A549 (cell line): ENCODE results near the gene ZNF407. TPM values are rescaled to one million over a fixed set of nuclear protein-coding genes. Genes with fewer than 3 reads are reported as not detected.

Experiments used
- ATAC-seq, 2 experiments: fragments of 200-7000 bp in 1 of 2; fragments of >200 bp in 1 of 2; cut with Nextera tagmentation in 1 of 2; cut with Tn5 transposase in 1 of 2; 3 replicates each; pipeline versions ENCODE4 v1.8.0 to v1.9.1; 2018 to 2020; ENCODE audit warnings: mild to moderate bottlenecking in 1 of 2, moderate library complexity in 1 of 2
- CTCF ChIA-PET: fragments of 300-600 bp; sonication (Branson Sonifier 250); formaldehyde crosslinking; extraction: SDS; loops from one replicate; lab custom pipeline; 2021; ENCODE audit warnings: antibody characterized with exemption, inconsistent platforms; lab: Yijun Ruan, JAX
- POLR2A ChIA-PET: fragments of 350-600 bp; formaldehyde crosslinking; extraction: SDS; loops from one replicate; lab custom pipeline; 2021; ENCODE audit warnings: antibody characterized with exemption, inconsistent platforms; lab: Yijun Ruan, JAX
- DNase-seq, 2 experiments: peaks; one replicate each; pipeline versions ENCODE4 v3.0.0 to v3.0.0-alpha.2; 2011 to 2016; ENCODE audit warnings: low read depth in 1 of 2, low spot score in 1 of 2
- FAIRE-seq: peaks from 2 replicates; lab custom pipeline; 2011; peaks lifted over from hg19 to GRCh38; lab: Jason Lieb, UNC
- H3K27ac ChIP-seq, 2 experiments: fragments of >200 bp; sonication (Bioruptor Twin); formaldehyde crosslinking; 3 replicates each; pipeline ENCODE4 v1.5.1; 2016 to 2017
- H3K4me1 ChIP-seq: fragments of >200 bp; sonication (Bioruptor Twin); formaldehyde crosslinking; 3 replicates; pipeline ENCODE4 v1.6.1; 2016
- H3K4me2 ChIP-seq: fragments of >200 bp; sonication (Bioruptor Twin); formaldehyde crosslinking; 3 replicates; pipeline ENCODE4 v1.6.1; 2016
- H3K4me3 ChIP-seq: fragments of >200 bp; sonication (Bioruptor Twin); formaldehyde crosslinking; 3 replicates; pipeline ENCODE4 v1.5.1; 2016
- H3K9me3 ChIP-seq: fragments of >200 bp; sonication (Bioruptor Twin); formaldehyde crosslinking; 3 replicates; pipeline ENCODE4 v1.6.1; 2016
- BCL3 ChIP-seq: fragments of >200 bp; sonication (Bioruptor Twin); formaldehyde crosslinking; IDR thresholded peaks from 3 replicates; pipeline ENCODE4 v1.6.1; 2016
- CEBPB ChIP-seq, 2 experiments: fragments of >200 bp in 1 of 2; sonication (Bioruptor Twin) in 1 of 2; formaldehyde crosslinking in 1 of 2; IDR thresholded peaks; 2 replicates each; pipeline ENCODE4 v1.6.1; 2012 to 2016
- FOSB ChIP-seq: fragments of 250-450 bp; sonication (Bioruptor Pico); IDR thresholded peaks from 2 replicates; pipeline ENCODE4 v1.5.0; 2020; ENCODE audit warnings: mild to moderate bottlenecking, moderate library complexity
- GATA3 ChIP-seq: IDR thresholded peaks from 2 replicates; pipeline ENCODE4 v1.6.1; 2012; ENCODE audit warnings: borderline replicate concordance
- HES2 ChIP-seq: fragments of >200 bp; sonication (Bioruptor Twin); formaldehyde crosslinking; IDR thresholded peaks from 2 replicates; pipeline ENCODE4 v1.6.1; 2016
- HOXA7 ChIP-seq: fragments of 250-450 bp; sonication (Bioruptor Pico); IDR thresholded peaks from 2 replicates; pipeline ENCODE4 v1.5.0; 2020; ENCODE audit warnings: mild to moderate bottlenecking, moderate library complexity
- KDM5A ChIP-seq: fragments of 200-600 bp; sonication (generic); IDR thresholded peaks from 2 replicates; pipeline ENCODE4 v1.6.1; 2016; ENCODE audit warnings: antibody characterized with exemption, mild to moderate bottlenecking
- NFE2L2 ChIP-seq: fragments of 150-350 bp; conservative IDR thresholded peaks from 2 replicates; pipeline ENCODE4 v1.6.1; 2014; ENCODE audit warnings: low read length
- NPAS2 ChIP-seq: fragments of 250-450 bp; sonication (Bioruptor Pico); IDR thresholded peaks from 2 replicates; pipeline ENCODE4 v1.8.0; 2022; ENCODE audit warnings: mild to moderate bottlenecking, moderate library complexity, borderline replicate concordance
- NR3C1 ChIP-seq: fragments of >200 bp; sonication (Bioruptor Twin); formaldehyde crosslinking; IDR thresholded peaks from 3 replicates; pipeline ENCODE4 v1.6.1; 2017
- POLR2AphosphoS2 ChIP-seq: conservative IDR thresholded peaks from 2 replicates; pipeline ENCODE4 v1.6.1; 2012; ENCODE audit warnings: low read length, improper control_type of control experiment, inconsistent platforms
- RFX5 ChIP-seq: fragments of 450-650 bp; IDR thresholded peaks from 2 replicates; pipeline ENCODE4 v1.7.1; 2014; ENCODE audit warnings: antibody characterized with exemption, mild to moderate bottlenecking, moderate library complexity
- RNF2 ChIP-seq: fragments of 200-600 bp; sonication (generic); IDR thresholded peaks from 2 replicates; pipeline ENCODE4 v1.6.1; 2016; ENCODE audit warnings: low read depth, mild to moderate bottlenecking, antibody characterized with exemption, moderate library complexity, borderline replicate concordance
- SMC3 ChIP-seq: fragments of >200 bp; sonication (Bioruptor Twin); formaldehyde crosslinking; IDR thresholded peaks from 3 replicates; pipeline ENCODE4 v1.6.1; 2018; ENCODE audit warnings: inconsistent platforms
- TFCP2L1 ChIP-seq: fragments of 250-450 bp; sonication (Bioruptor Pico); IDR thresholded peaks from 2 replicates; pipeline ENCODE4 v1.5.0; 2021; ENCODE audit warnings: mild to moderate bottlenecking
- ZC3H11A ChIP-seq: fragments of 450-650 bp; IDR thresholded peaks from 2 replicates; pipeline ENCODE4 v1.6.1; 2014; ENCODE audit warnings: antibody characterized with exemption, mild to moderate bottlenecking
- ZFP36 ChIP-seq: fragments of 450-650 bp; IDR thresholded peaks from 2 replicates; pipeline ENCODE4 v1.6.1; 2014; ENCODE audit warnings: borderline replicate concordance; ENCODE audit not compliant: partially characterized antibody
- ZNF302 ChIP-seq: fragments of 250-450 bp; sonication (Bioruptor Pico); IDR thresholded peaks from 2 replicates; pipeline ENCODE4 v1.9.0; 2021; ENCODE audit warnings: inconsistent platforms, mild to moderate bottlenecking, moderate library complexity
- WGBS: methylation state at CpG from one replicate; pipeline ENCODE4 v1.1.6; 2017; ENCODE audit errors: missing lambda C conversion rate; 5-methylcytosine and 5-hydroxymethylcytosine counted together
- polyA plus RNA-seq, 4 experiments: library from polyadenylated mRNA; depleted of rRNA in 3 of 4; stranded (reverse); fragments of >200 nt; fragmentation: RNase III in 1 of 4; extraction: RNeasy Plus Mini Kit Qiagen cat#74134 plus additional on column Dnase treatment in 1 of 4; gene quantifications; 2 replicates in 3 of 4; 3 replicates in 1 of 4; pipeline ENCODE4 v1.2.3, GENCODE V29; 2011 to 2017
- TF ChIP-seq, protein P1 (sequence below): fragments of 150-350 bp; IDR thresholded peaks from 2 replicates; pipeline ENCODE4 v1.6.1; 2014; ENCODE audit warnings: low read depth, mild to moderate bottlenecking, low read length
- TF ChIP-seq, protein P2 (sequence below): fragments of 450-650 bp; IDR thresholded peaks from 2 replicates; pipeline ENCODE4 v1.6.1; 2014; ENCODE audit warnings: antibody characterized with exemption
- TF ChIP-seq, protein P3 (sequence below): fragments of 250-450 bp; sonication (Bioruptor Pico); IDR thresholded peaks from 2 replicates; pipeline ENCODE4 v1.5.0; 2021; ENCODE audit warnings: mild to moderate bottlenecking, moderate library complexity, borderline replicate concordance

ZNF407 gene
- polyA plus RNA-seq, 2 of the 4 experiments (the other 2 are of a cell fraction): 2.5 to 3.0 TPM

GRCh38 chr18:74610860-74611259, 13.2 kb downstream of the ZNF407 start:
- TF ChIP-seq ZNF302 (CRISPR knock-in tag): no peak
- TF ChIP-seq, protein P1, sequence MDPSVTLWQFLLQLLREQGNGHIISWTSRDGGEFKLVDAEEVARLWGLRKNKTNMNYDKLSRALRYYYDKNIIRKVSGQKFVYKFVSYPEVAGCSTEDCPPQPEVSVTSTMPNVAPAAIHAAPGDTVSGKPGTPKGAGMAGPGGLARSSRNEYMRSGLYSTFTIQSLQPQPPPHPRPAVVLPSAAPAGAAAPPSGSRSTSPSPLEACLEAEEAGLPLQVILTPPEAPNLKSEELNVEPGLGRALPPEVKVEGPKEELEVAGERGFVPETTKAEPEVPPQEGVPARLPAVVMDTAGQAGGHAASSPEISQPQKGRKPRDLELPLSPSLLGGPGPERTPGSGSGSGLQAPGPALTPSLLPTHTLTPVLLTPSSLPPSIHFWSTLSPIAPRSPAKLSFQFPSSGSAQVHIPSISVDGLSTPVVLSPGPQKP: no peak
- TF ChIP-seq, protein P2, sequence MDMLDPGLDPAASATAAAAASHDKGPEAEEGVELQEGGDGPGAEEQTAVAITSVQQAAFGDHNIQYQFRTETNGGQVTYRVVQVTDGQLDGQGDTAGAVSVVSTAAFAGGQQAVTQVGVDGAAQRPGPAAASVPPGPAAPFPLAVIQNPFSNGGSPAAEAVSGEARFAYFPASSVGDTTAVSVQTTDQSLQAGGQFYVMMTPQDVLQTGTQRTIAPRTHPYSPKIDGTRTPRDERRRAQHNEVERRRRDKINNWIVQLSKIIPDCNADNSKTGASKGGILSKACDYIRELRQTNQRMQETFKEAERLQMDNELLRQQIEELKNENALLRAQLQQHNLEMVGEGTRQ: no peak
- no peak for TF ChIP-seq HOXA7
- TF ChIP-seq FOSB: no peak
- no peak for TF ChIP-seq RFX5
- no peak for TF ChIP-seq NFE2L2
- no peak for TF ChIP-seq GATA3
- no peak for TF ChIP-seq NR3C1
- TF ChIP-seq NPAS2: no peak
- no peak for TF ChIP-seq BCL3
- no peak for TF ChIP-seq RNF2
- no peak for TF ChIP-seq SMC3
- TF ChIP-seq ZFP36: no peak
- no peak for TF ChIP-seq CEBPB (IDR thresholded peaks at IDR 0.05)
- TF ChIP-seq ZC3H11A: no peak
- TF ChIP-seq TFCP2L1 (CRISPR knock-in tag): no peak
- Histone ChIP-seq H3K9me3 (no peaks in the 10 kb centered on the region; the same call in 2 of the 3 replicates), H3K4me2 (no peak overlapping the region), H3K4me3 (no peak overlapping the region), H3K4me1 (no peaks in the 10 kb centered on the region), H3K27ac (no peak overlapping the region)
- CTCF ChIA-PET: no interaction called here
- 100% methylated on average over 1 of the region's 1 CpG for WGBS
- no peak for DNase-seq
- POLR2A ChIA-PET: no interaction called here
- ATAC-seq: no peak
- no peak for FAIRE-seq

GRCh38 chr18:74611765-74612164, 14.1 kb downstream of the ZNF407 start:
- no peak for ATAC-seq
- Histone ChIP-seq H3K4me2 (no peak overlapping the region), H3K27ac (no peak overlapping the region), H3K4me3 (no peak overlapping the region), H3K4me1 (no peaks in the 10 kb centered on the region), H3K9me3 (no peaks in the 10 kb centered on the region; the same call in 2 of the 3 replicates)
- 81% methylated on average over 4 of the region's 4 CpGs for WGBS
- ChIA-PET POLR2A (no interaction called here), CTCF (no interaction called here)
- FAIRE-seq: no peak
- TF ChIP-seq POLR2AphosphoS2: no peak
- no peak for DNase-seq

GRCh38 chr18:74613381-74613780, 15.7 kb downstream of the ZNF407 start:
- CTCF ChIA-PET: no interaction called here
- Histone ChIP-seq H3K9me3 (no peaks in the 10 kb centered on the region; the same call in 2 of the 3 replicates), H3K4me1 (no peaks in the 10 kb centered on the region), H3K27ac (no peak overlapping the region), H3K4me3 (no peak overlapping the region), H3K4me2 (no peak overlapping the region)
- WGBS: 100% methylated on average over 1 of the region's 1 CpG
- FAIRE-seq: no peak
- POLR2A ChIA-PET: no interaction called here
- ATAC-seq: no peak
- no peak for DNase-seq
- TF ChIP-seq, protein P2: no peak
- TF ChIP-seq ZNF302 (CRISPR knock-in tag): no peak
- TF ChIP-seq NPAS2: no peak
- TF ChIP-seq HES2: no peak
- TF ChIP-seq KDM5A: no peak
- TF ChIP-seq, protein P3, sequence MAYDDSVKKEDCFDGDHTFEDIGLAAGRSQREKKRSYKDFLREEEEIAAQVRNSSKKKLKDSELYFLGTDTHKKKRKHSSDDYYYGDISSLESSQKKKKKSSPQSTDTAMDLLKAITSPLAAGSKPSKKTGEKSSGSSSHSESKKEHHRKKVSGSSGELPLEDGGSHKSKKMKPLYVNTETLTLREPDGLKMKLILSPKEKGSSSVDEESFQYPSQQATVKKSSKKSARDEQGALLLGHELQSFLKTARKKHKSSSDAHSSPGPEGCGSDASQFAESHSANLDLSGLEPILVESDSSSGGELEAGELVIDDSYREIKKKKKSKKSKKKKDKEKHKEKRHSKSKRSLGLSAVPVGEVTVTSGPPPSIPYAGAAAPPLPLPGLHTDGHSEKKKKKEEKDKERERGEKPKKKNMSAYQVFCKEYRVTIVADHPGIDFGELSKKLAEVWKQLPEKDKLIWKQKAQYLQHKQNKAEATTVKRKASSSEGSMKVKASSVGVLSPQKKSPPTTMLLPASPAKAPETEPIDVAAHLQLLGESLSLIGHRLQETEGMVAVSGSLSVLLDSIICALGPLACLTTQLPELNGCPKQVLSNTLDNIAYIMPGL (CRISPR knock-in tag): no peak
- no peak for TF ChIP-seq FOSB
